K562 (cell line): ENCODE results near the gene CNDP1. TPM values are rescaled to one million over a fixed set of nuclear protein-coding genes. Genes with fewer than 3 reads are reported as not detected.

Experiments
- ATAC-seq: fragments of 200-7000 bp; cut with Tn5 transposase; 3 replicates; pipeline ENCODE4 v1.9.1; 2020; ENCODE audit warnings: moderate library complexity
- BruUV-seq: library from RNA; stranded (reverse); fragments of 400-500 nt; replicated peaks from 2 replicates; lab custom pipeline; 2021; lab: Mats Ljungman, UMichigan
- CTCF ChIA-PET: fragments of 300-600 bp; formaldehyde crosslinking; extraction: SDS; loops from one replicate; lab custom pipeline; 2021; ENCODE audit warnings: low intra/inter-chr PET ratio; lab: Yijun Ruan, JAX
- POLR2A ChIA-PET: fragments of 300-600, 350-650 bp; sonication (Branson Sonifier 250); formaldehyde crosslinking; extraction: SDS; loops from one replicate; lab custom pipeline; 2021; ENCODE audit warnings: antibody characterized with exemption, inconsistent platforms; lab: Yijun Ruan, JAX
- DNase-seq, 4 experiments: peaks; one replicate each; pipeline versions ENCODE4 v3.0.0 to v3.0.0-alpha.2; 2011 to 2018; ENCODE audit warnings: low spot score in 3 of 4, mixed read lengths in 3 of 4; ENCODE audit errors: extremely low read depth in 1 of 4
- FAIRE-seq: peaks from 2 replicates; lab custom pipeline; 2011; peaks lifted over from hg19 to GRCh38; lab: Jason Lieb, UNC
- H2AFZ ChIP-seq: 2 replicates; pipeline ENCODE4 v1.6.0; 2011; ENCODE audit warnings: low read depth, low read length, control low read depth, inconsistent platforms
- H3K27ac ChIP-seq: fragments of 200-600 bp; 3 replicates; pipeline ENCODE4 v1.8.0; 2011; ENCODE audit warnings: low read depth, mild to moderate bottlenecking, control low read depth, inconsistent platforms, low read length, moderate library complexity, mixed read lengths; ENCODE audit errors: extremely low read depth
- H3K27me3 ChIP-seq, 2 experiments: fragments of 300-600 bp in 1 of 2; 2 replicates in 1 of 2; 3 replicates in 1 of 2; pipeline versions ENCODE4 v1.6.0 to v1.8.0; 2011; ENCODE audit warnings: inconsistent platforms in 2 of 2, low read length in 2 of 2, mild to moderate bottlenecking in 1 of 2, mixed read lengths in 1 of 2, moderate library complexity in 1 of 2; ENCODE audit not compliant: control insufficient read depth in 2 of 2, insufficient read depth in 2 of 2
- H3K36me3 ChIP-seq: fragments of 300-600 bp; 3 replicates; pipeline ENCODE4 v1.8.0; 2011; ENCODE audit warnings: mild to moderate bottlenecking, low read length, inconsistent platforms; ENCODE audit not compliant: control insufficient read depth, insufficient read depth
- H3K4me1 ChIP-seq, 2 experiments: fragments of 200-600 bp in 1 of 2; replicated peaks in 1 of 2; 2 replicates in 1 of 2; 3 replicates in 1 of 2; pipeline versions ENCODE4 v1.5.1 to v1.8.0; 2011; ENCODE audit warnings: inconsistent platforms in 2 of 2, low read length in 2 of 2, mild to moderate bottlenecking in 1 of 2, mixed read lengths in 1 of 2, moderate library complexity in 1 of 2; ENCODE audit not compliant: control insufficient read depth in 2 of 2, insufficient read depth in 2 of 2
- H3K4me2 ChIP-seq: 2 replicates; pipeline ENCODE4 v1.6.1; 2011; ENCODE audit warnings: low read length, control low read depth, inconsistent platforms, mixed read lengths; ENCODE audit not compliant: insufficient read depth
- H3K4me3 ChIP-seq: fragments of 200-600 bp; sonication (generic), shearing (Covaris generic); 2 replicates; pipeline ENCODE4 v1.5.1; 2016; ENCODE audit warnings: control low read depth, inconsistent platforms
- H3K79me2 ChIP-seq: fragments of 200-600 bp; 3 replicates; pipeline ENCODE4 v1.8.0; 2011; ENCODE audit warnings: low read length, inconsistent platforms; ENCODE audit not compliant: control insufficient read depth, insufficient read depth
- H3K9ac ChIP-seq, 2 experiments: 2 replicates each; pipeline versions ENCODE4 v1.6.0 to v1.6.1; 2011; ENCODE audit warnings: low read depth in 2 of 2, low read length in 2 of 2, control low read depth in 1 of 2, inconsistent platforms in 1 of 2, mild to moderate bottlenecking in 1 of 2, mixed read lengths in 1 of 2; ENCODE audit not compliant: insufficient read depth in 1 of 2
- H3K9me1 ChIP-seq: one replicate; pipeline ENCODE4 v1.6.0; 2011; ENCODE audit warnings: inconsistent platforms, mild to moderate bottlenecking, low read length, moderate library complexity; ENCODE audit not compliant: control insufficient read depth, insufficient read depth
- H3K9me3 ChIP-seq: replicated peaks from 2 replicates; pipeline ENCODE4 v1.5.1; 2011; ENCODE audit warnings: low read depth, low read length, inconsistent platforms; ENCODE audit not compliant: control insufficient read depth, insufficient read depth
- H4K20me1 ChIP-seq: replicated peaks from 2 replicates; pipeline ENCODE4 v1.6.1; 2011; ENCODE audit warnings: low read length, inconsistent platforms, mixed read lengths; ENCODE audit not compliant: control insufficient read depth, insufficient read depth
- BMI1 ChIP-seq: fragments of 150-350 bp; IDR thresholded peaks from 2 replicates; pipeline ENCODE4 v1.6.1; 2014; ENCODE audit warnings: low read length
- CREB3L1 ChIP-seq: fragments of 450-650 bp; IDR thresholded peaks from 2 replicates; pipeline ENCODE4 v1.6.1; 2014; ENCODE audit warnings: low read depth, mild to moderate bottlenecking, moderate library complexity, borderline replicate concordance
- HMGN3 ChIP-seq: IDR thresholded peaks from 2 replicates; pipeline ENCODE4 v1.6.1; 2011; ENCODE audit warnings: borderline replicate concordance, low read depth, mild to moderate bottlenecking, mixed read lengths, low read length; ENCODE audit not compliant: insufficient read length; ENCODE audit errors: extremely low read depth
- MAZ ChIP-seq, 2 experiments: fragments of 450-650 bp in 1 of 2; sonication (generic) in 1 of 2; formaldehyde crosslinking; IDR thresholded peaks in 1 of 2; conservative IDR thresholded peaks in 1 of 2; 2 replicates each; pipeline versions ENCODE4 v1.4.0 to v1.5.0; 2020; ENCODE audit warnings: mild to moderate bottlenecking in 1 of 2, missing genetic modification reagents in 1 of 2
- RFX7 ChIP-seq: fragments of 250-450 bp; sonication (Bioruptor Pico); IDR thresholded peaks from 2 replicates; pipeline ENCODE4 v1.5.1; 2021; ENCODE audit warnings: mild to moderate bottlenecking
- SETDB1 ChIP-seq: IDR thresholded peaks from one replicate; pipeline ENCODE4 v1.6.1; 2012; ENCODE audit warnings: low read length, control low read depth, inconsistent platforms
- XRCC3 ChIP-seq: fragments of 450-650 bp; IDR thresholded peaks from 2 replicates; pipeline ENCODE4 v1.6.1; 2017; ENCODE audit warnings: mild to moderate bottlenecking, moderate library complexity
- ZBTB9 ChIP-seq: fragments of 450-650 bp; formaldehyde crosslinking; IDR thresholded peaks from 2 replicates; pipeline ENCODE4 v1.4.0; 2020; ENCODE audit warnings: mild to moderate bottlenecking, moderate library complexity
- ZNF134 ChIP-seq: fragments of 250-450 bp; sonication (Bioruptor Pico); conservative IDR thresholded peaks from 2 replicates; pipeline ENCODE4 v1.4.0; 2020
- WGBS: fragments of 100-300 bp; shearing (Covaris generic); methylation state at CpG from one replicate; pipeline ENCODE4 v1.1.6; 2016; ENCODE audit warnings: low coverage, mixed read lengths; ENCODE audit not compliant: insufficient coverage; ENCODE audit errors: missing lambda C conversion rate; 5-methylcytosine and 5-hydroxymethylcytosine counted together
- in situ Hi-C: fragments of 300-500 bp; cut with MboI; formaldehyde crosslinking; loops from 4 replicates; pipeline ENCODE4 v1.15.0; 2018; ENCODE audit warnings: inconsistent platforms, mixed read lengths
- intact Hi-C: fragments of 100-400 bp; cut with micrococcal nuclease; formaldehyde crosslinking; loops from 2 replicates; pipeline ENCODE4 v1.14.2; 2022
- polyA plus RNA-seq, 8 experiments: library from polyadenylated mRNA; depleted of rRNA in 4 of 8; stranded (reverse) in 5 of 8; unstranded in 3 of 8; fragments of >200 nt; fragmentation: Nextera tagmentation in 2 of 8; fragmentation: Illumina TruSeq in 1 of 8; extraction: Ambion mirVana in 2 of 8; extraction: Trizol in 1 of 8; gene quantifications; 2 replicates each; pipeline versions ENCODE4 v1.2.1 to v1.2.3, GENCODE V29; 2011 to 2014; ENCODE audit warnings: inconsistent platforms in 1 of 8, missing spikeins in 1 of 8
- total RNA-seq, 7 experiments: library from RNA; depleted of rRNA in 6 of 7; stranded (reverse); fragments of >200 nt in 6 of 7; fragmentation: Illumina TruSeq in 2 of 7; extraction: Trizol in 2 of 7; gene quantifications; 2 replicates each; pipeline versions ENCODE4 v1.2.1 to v1.2.3, GENCODE V29; 2011 to 2021; ENCODE audit warnings: low replicate concordance in 1 of 7

The CNDP1 gene
- total and polyA plus RNA-seq, 9 of the 15 experiments (the other 6 are each of a cell fraction or from before 2014, with no cell fraction given), result not detected

GRCh38 chr18:74556126-74556525, 21.8 kb downstream of the CNDP1 start:
- FAIRE-seq (no peak), ATAC-seq (no peak), DNase-seq (no peak)
- BruUV-seq, result no TSS peak
- POLR2A ChIA-PET, result no interaction called here
- Histone ChIP-seq H4K20me1 (no peaks in the 10 kb centered on the region), H3K79me2 (no peaks in the 10 kb centered on the region), H3K4me2 (no peak overlapping the region), H3K36me3 (no peaks in the 10 kb centered on the region), H3K9ac (no peak overlapping the region), H3K9me3 (no peaks in the 10 kb centered on the region), H3K4me1 (no peaks in the 10 kb centered on the region), H3K9me1 (no peaks in the 10 kb centered on the region), H2AFZ (no peak overlapping the region), H3K27ac (no peak overlapping the region)
- CTCF ChIA-PET, result no interaction called here
- intact Hi-C loops, result no loop called here
- 0% methylated on average over 9 of the region's 11 CpGs for WGBS
- TF ChIP-seq SETDB1, result no peak
- TF ChIP-seq, all 486 proteins: peak for 0
- Histone ChIP-seq H3K4me3 (no peak overlapping the region), H3K27me3 (peaks cover 8 to 24% of the 10 kb centered on the region in 2 experiments; a peak in 4 of 5 replicates)
- in situ Hi-C loops, result loop anchor here (10.0 kb wide), 2 partner anchors 191 to 371 kb away; no protein-coding TSS in a partner anchor

- H4K20me1 ChIP-seq, result no peaks in the 10 kb centered on the region
- H3K4me1 ChIP-seq, result no peaks in the 10 kb centered on the region
- DNase-seq (no peak), ATAC-seq (no peak), FAIRE-seq (no peak)
- POLR2A ChIA-PET, result no interaction called here
- H3K79me2 ChIP-seq, result no peaks in the 10 kb centered on the region
- no peak overlapping the region for H3K4me3 ChIP-seq
- no peak overlapping the region for H3K9ac ChIP-seq
- 0% methylated on average over 1 of the region's 4 CpGs for WGBS
- in situ Hi-C loops (loop anchor here (10.0 kb wide), 2 partner anchors 193 to 373 kb away; no protein-coding TSS in a partner anchor), intact Hi-C loops (no loop called here)
- no peaks in the 10 kb centered on the region for H3K9me3 ChIP-seq
- no peaks in the 10 kb centered on the region for H3K9me1 ChIP-seq
- peaks cover 8 to 30% of the 10 kb centered on the region in 2 experiments; a peak in 4 of 5 replicates for H3K27me3 ChIP-seq
- BruUV-seq, result no TSS peak
- no peak overlapping the region for H2AFZ ChIP-seq
- no peaks in the 10 kb centered on the region for H3K36me3 ChIP-seq
- no peak overlapping the region for H3K27ac ChIP-seq
- no peak overlapping the region for H3K4me2 ChIP-seq
- CTCF ChIA-PET, result no interaction called here
- TF ChIP-seq HMGN3, result no peak
- no peak for TF ChIP-seq MAZ (CRISPR knock-in tag; conservative IDR thresholded peaks at IDR 0.05 in 1 of 2, IDR thresholded peaks at IDR 0.05 in 1 of 2)
- TF ChIP-seq ZBTB9, result no peak
- TF ChIP-seq XRCC3, result no peak
- TF ChIP-seq RFX7 (CRISPR knock-in tag), result no peak
- TF ChIP-seq ZNF134 (CRISPR knock-in tag), result no peak
- no peak for TF ChIP-seq BMI1
- TF ChIP-seq CREB3L1, result no peak
- TF ChIP-seq, all 486 proteins: peak for 0
Measured at GRCh38 chr18:74558096-74558495, 23.8 kb downstream of the CNDP1 start.
